ENCODE results near the gene FASTKD2.
"Not testable (repeated sequence)": the region's sequence is repeated elsewhere in the genome, so short reads cannot be mapped to it uniquely, and the experiment has no call there.

Gene FASTKD2

DNA sequence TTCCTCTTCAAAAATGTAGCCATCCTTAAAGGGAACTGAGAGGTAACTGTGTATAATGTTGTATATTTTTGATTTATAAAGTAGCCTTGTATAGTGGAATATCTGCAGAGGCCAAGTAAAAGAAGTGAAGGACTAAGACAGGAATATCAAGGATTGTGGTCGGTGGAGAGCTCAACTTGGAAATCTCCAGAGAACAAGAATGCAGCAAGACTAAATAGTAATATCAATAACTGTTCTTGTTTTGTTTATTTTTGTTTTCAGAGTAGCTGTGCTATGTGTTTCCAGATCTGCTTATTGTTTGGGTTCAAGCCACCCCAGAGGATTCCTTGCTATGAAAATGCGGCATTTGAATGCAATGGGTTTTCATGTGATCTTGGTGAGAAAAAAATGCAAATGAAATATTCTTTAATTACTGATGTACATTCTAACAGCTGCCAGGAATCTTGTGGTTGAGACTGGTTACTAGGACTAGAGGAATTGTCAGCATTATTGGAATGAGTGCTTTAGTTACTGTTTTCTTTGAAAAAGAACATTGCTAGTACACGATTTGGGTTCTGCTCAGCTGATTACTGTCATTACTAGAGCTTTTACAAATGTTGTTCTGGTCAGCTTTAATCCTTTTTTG lies 25.0 kb downstream of the FASTKD2 start:
- DNase-seq (ENCODE audit: low read depth) = no peak

DNA sequence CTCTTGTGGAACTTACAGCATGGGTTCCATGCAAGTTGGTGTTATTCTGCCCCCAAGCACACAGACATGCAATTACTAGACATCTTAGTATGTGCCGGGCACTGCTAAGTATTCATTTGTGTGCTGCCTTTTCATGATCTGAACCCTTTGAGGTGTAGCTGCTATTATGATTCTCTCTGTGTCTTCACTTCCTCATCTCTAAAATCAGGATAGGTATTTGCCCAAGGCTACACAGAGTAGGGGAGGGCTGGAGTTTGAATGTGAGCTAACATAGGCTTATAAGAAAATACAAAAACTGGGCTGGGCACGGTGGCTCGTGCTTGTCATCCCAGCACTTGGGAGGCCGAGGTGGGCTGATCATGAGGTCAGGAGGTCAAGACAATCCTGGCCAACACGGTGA lies 27.2 kb downstream of the FASTKD2 start:
- DNase-seq (ENCODE audit: low read depth) = no peak

DNA sequence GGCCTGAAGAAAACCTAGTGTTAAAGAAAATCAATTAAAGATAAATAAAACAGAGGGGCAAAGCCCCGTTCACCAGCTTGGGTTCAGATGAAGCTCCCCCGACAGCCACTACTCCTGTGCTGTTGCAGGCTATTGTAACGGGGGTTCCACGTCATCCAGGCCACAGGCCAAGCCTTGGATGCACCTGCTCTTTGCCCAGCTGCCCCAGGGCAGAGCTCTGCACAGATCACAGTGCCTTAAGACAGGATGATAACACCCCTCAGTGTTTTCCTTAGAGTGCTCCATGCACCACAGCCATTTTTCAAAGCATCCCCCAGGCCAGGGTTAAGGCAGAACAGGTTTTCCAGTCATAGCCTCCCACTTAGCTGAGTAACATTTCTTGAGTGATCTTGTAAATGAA lies 32.0 kb downstream of the FASTKD2 start:
- no peak for DNase-seq (ENCODE audit: low read depth)

DNA sequence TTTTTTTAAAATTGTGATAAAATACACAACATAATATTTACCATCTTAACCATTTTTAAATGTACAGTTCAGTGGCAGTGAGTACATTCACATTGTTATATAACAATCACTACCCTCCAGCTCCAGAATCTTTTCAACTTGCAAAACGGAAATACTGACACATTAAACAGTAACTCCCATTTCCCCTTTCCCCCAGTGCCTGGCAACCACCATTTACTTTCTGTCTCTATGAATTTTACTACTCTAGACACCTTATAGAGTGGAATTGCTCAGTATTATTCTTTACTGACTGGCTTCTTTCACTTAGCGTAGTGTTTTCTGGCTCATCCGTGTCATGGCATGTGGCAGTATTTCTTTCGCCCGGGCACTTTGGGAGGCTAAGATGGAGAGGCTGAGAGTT lies 32.6 kb downstream of the FASTKD2 start:
- DNase-seq (ENCODE audit: low read depth) = no peak

DNA sequence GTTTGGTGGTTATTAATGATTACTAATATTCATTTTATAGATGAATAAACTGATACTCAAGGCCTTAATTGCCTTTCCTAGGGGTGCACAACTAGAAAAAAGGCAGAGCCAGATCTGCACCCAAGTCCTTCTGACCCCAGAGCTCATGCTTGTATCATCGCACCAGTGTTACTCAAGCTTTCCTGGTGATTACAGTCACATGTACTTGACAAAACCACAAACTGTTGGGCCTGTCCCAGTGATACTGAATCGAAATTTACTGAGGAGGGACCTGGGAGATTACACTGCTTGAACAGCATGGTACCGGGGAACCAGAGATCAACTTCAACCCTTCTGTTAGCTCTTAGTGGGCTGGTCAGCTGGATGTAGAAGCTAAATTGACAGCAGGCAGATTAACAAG lies 33.7 kb downstream of the FASTKD2 start:
- DNase-seq (ENCODE audit: low read depth) = peak; percentile 19

DNA sequence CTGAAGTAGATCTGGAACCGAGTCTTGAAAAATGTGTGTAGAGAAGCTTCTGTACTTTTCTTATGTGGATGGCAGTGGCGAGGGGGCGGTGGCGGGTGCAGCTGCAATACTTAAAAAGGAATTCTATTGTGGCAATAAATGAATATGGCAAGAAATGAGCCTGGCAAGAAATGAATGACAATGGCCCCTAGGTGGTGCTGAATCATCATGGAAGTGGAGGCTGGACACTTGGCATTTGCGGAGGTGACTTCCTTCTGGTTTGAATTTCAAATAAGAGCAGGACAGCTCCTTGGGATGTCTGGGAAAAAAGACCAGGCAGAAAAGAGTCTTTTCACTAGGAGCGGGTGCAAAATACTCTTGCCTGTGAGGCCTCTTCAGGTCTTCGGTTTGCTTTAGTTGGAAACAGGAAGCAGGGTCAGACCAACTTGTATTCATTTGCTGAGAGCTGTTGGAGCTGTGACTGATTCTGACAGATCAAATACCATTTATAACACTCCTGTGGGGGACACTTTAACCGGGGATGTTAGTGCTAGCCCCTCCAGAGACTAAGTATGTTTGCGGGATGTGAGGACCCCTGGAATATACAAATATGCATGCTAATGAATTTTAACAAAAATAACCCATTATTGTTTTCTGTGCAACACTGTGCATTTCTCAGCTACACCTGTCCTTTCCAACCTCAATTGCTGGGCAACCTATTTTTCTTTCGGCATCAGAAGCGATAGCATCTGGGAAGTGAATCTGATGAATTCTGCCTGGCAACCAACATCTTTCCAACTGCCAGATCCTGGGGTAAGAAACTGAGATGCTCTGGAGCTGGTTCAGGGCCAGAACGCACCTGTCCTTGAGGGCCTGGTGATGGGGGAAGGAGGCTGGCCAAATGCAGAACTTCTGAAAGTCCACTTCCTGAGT lies 35.4 kb downstream of the FASTKD2 start:
- peak; percentile 78 for DNase-seq (ENCODE audit: low read depth)

DNA sequence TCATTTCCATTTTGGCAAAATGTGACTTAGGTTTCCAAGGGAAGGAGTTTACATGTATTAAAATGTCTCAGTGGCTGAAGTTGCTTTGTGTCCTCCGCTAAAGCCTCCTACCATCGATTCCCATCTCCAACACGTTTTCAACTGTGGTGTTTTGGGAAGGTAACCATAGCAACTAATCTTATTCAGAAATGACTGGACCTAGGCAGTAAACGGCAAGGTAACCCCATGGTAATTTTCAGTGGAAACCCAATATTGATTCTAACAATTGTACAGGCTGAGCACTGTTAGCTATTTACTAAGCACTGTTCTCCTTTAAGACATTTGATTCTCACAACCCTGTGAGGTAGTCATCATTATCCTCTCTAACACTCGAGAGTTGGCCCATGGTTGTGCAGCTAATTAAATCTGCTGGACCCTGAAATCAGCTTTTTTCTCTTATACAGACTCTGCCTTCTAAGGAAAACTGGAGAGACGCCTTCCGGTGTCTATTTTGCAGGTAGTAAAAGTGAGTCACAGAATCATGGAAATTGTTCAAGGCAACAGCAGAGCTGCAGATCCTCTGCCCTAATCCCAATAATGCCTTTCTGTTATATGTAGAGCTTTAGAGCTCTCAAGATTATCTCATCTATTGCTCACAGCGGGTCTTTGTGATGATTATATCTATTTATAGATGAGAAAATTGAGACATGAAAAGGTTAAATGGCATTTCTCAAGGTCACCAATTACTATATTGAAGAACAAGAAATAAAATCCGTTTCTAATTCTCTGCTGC lies 36.2 kb downstream of the FASTKD2 start:
- DNase-seq (ENCODE audit: low read depth) = no peak

DNA sequence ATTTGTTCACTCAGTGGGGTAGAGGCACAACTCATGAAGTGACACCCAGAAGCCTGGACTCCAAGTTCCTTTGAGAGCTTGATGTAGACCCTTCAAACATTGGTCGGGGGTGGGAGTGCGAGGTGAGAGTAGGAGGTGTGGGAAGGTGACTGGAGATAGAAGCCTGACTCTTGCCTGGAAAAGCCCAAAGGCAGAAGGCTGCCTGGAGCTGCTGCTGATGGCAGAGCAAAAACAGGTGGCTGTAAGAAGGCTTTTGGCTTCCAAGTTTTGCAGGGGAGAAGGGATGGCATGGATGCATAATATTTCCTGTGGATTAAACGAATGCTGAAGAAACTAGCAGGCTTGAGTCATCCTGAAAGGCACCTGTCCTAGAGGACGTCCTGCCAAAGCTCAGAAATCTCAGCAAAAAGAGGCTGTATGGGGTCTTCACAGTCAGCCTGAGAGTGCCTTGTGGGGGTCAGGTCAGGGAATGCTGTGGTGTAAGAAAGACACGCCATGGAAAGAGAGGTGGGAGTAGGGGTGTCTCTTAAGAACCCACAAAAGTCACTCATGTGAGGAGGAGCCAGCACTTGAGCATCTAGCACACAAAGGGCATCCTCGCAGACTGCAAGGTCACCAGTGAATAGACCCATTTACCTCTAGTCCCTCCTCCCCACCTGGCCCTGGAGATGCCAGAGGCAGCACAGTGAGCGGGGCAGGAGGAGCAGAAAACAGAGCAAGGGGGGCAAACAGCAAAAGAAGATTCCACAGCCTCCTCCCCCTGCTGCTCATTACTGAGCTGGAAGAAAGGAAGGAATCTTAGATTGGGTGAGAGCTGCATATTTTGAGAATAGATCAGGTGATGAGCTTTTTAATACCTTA lies 37.5 kb downstream of the FASTKD2 start:
- no peak for DNase-seq (ENCODE audit: low read depth)

DNA sequence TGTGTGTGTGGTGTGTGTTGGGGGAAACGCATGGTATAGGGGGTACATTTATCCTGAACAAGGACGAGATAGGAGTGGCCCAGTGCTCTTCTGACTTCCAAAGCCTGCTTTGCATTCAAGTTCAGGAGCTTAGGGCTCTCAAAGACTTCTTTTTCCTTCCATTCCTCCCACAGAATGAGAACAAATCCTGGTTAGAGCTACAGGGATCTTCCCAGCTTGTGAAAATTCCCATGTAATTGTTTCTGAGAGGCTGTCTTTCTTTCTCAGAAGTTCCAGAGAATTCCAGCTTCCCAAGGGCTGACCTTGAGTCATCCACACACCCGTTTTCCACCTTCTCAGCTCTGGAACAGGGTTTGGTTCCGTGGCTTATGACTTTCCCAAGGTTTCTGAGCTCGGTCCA lies 38.9 kb downstream of the FASTKD2 start:
- no peak for DNase-seq (ENCODE audit: low read depth)

DNA sequence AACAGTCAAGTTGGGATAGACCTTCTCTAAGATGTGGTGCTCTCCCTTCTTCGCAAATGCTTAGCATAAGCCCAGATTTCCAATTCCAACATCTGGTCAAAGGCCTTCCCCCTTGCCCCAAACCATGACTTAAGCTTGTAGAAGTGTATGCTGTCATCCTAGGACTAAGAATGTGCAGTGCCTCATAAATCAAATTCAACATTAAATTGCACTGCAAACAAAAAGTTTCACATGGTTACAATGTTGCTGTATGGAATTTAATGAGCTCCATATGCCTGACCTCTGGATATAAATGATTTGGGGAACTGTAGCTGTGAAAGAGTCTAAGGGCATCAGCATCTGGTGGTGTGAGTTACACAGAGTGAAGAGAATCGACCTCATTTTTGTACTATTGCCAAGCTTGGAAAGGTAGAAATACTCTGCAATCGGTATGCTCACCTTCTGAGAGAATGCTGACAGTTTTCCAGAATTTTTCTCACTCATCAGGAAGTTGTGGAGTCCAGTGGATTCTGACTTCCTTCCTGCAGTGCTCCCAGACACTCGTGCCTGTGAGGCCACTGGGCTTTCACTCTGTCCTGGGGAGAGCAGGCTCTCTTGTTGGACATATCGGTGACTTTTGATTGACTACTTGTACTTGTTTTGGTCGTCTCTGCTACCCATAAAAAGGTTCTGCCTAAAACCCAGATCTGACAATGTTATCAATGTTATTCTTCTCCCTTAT lies 40.6 kb downstream of the FASTKD2 start:
- no peak for DNase-seq (ENCODE audit: low read depth)

DNA sequence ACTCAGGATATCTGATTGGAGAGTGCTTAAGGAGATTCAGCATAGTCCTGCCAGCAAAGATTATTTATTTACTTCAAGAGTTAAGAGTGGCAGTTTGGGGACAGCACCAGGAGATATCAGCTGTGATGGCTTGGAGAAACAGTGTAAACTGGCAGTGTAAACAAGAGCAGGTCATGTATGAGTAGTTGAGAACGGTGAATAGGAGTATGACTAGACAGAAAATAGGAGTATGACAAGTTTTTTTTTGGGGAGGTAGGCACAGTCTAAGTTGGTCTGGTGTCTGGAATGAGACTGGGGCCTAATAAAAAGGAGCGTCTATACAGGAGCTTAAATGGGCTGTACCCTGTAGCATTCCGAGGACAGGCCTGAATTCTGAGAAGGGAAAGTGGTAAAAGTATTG lies 42.2 kb downstream of the FASTKD2 start:
- DNase-seq (ENCODE audit: low read depth) = not testable (repeated sequence)

DNA sequence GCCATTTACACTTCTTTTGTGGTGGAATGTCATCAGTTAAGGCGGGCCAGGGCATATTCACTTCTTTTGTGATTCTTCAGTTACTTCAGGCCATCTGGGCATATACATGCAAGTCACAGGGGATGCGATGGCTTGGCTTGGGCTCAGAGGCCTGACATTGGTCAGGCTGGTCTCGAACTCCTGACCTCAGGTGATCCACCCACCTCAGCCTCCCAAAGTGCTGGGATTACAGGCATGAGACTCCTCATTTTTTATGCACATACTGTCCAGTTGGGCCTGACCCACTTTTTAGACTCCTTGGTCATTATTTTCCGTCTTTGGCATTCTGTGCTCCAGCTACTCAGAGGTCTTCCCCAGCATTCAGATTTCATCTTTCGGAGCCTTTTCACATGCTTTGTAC lies 47.1 kb downstream of the FASTKD2 start:
- DNase-seq (ENCODE audit: low read depth) = not testable (repeated sequence)

DNA sequence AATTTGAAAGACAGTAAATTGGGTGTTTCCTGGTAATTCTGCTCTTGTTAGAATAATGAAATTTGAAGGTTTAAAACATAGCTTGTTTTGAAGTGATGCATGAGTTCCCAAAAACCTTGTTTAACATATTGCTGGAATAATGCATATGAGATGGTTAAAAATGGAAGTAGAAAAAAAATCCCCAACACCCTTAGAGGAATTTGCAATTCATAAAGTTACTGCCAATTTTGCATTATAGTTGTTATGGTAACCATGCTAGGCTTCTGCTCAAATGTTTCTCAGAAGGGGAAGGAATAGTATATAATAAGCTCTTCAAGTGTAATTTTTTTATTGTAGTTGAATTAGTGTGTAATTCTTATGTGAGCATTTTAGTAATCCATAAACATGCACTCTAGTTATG lies 49.1 kb downstream of the FASTKD2 start:
- no peak for DNase-seq (ENCODE audit: low read depth)

DNA sequence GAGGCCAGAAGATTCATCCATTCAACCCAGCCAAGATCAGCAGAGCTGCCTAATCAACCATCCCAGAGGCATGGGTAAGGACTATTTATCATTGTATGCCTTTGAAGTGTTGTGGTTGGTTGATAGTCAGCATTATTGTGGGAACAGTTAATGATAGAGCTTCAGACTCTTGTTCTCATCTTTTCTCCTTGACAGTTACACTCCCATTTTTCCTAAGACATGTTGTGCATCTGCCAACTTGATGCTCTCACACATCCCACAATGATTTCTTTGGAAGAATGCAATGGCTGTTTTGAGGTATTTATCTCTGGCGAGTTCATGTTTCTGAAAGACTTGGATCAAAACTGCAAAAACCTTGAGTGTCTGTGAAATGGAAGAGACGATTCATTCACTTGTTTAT lies 55.4 kb downstream of the FASTKD2 start:
- no peak for DNase-seq (ENCODE audit: low read depth)

DNA sequence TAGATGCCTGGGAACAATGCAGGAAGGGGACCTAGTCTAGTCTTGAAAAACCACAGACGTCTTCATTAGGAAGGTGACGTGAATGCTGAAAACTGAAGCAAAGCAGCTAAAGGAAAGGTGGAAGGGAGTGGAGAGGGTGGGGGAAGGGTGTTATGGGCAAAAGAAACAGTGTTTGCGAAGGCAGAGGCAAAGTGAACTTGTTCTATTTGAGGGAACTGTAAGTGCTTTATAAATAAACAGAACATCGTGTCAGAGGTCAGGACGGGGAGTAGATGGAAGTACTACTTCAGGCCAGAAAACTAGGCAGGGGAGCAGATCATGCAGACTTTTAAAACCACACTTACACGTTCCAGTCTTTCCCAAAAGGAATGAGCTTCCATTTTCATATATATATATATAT lies 57.8 kb downstream of the FASTKD2 start:
- no peak for DNase-seq (ENCODE audit: low read depth)

DNA sequence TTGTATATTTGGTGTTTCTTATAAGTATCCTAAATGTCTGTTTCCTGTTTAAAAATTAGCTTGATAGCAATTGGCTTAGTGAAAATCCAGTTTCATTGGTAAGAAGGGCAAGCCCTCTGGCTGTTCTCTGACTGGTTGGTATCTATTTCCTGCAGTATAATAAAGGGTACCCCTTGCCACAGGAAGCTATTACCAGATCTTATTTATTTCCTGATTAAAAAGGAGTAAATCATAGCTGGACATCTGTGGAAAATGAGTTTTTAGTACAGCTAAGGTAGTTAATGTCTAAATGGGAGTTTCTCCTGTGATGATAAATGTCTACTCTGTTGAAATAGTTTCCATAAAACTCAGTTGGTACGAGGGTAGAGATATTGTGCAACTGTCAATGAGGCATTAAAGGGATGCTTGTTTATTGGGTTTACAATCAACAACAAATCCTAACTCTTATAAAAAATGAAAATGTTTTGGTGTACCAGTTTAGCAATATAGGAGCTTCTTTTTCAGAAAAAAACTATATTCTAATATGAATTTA lies 58.7 kb downstream of the FASTKD2 start:
- no peak for DNase-seq (ENCODE audit: low read depth)

DNA sequence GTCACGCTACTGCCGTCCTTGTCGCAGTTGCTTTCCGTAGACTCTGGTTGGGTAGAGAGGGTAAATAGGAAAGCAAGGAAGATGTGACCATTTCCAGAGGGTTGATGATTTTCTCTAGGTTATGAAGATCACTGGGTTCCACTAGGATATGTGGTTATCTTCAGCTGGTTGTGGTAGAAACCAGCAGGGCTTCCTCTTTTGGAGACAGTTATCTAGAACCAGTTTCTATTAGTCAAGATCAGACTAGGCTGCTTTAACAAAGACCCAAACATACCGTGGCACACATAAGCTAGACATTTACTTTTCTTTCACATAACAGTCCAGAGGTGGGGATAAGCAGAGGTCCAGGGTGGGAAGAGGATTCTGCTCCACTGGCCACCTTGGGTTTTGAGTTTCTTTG lies 59.6 kb downstream of the FASTKD2 start:
- no peak for DNase-seq (ENCODE audit: low read depth)

DNA sequence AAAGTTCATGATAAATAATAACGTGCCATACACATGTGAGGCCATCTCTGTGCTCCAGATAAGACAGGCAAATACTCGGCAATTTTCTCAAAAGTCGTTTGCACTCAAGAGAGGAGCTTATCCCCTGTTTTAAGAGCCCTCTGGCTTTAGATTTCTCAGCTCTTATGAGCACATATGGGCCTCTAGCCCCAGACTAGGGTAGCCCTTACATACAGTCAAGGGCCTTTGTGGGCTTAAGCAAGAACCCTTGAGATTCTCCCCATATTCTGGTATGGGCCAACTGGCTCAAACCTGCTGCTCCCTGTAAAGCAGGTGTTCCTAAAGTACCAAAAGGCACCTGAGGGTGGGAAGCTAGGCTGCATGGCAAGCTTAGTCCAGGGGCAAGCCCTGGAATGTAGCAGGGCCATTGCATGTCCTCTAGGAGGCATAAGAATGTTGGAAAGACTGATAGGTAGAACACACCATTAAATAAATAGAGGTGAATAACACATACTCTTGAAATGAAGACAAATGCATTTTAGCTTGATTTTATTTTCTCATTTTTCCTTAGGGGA lies 66.1 kb downstream of the FASTKD2 start:
- no peak for DNase-seq (ENCODE audit: low read depth)

DNA sequence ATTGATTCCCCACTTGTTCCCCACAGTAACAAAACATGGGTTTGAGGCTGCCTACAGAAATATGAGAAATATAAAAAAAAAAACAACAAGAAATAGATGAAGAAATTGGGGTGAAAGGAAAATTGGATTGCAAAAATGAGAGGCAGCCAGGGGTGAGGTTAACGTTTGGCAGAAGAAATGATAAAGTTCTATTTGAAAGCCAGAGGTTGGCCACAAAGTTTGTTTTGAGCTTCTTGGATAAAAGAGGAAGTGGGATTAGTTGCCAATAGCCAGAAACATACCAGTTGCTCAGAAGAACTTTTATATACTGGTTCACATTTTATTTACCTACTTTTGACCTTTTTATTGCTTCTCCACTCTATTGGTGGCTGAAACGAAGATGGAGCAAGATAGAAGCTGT lies 67.5 kb downstream of the FASTKD2 start:
- no peak for DNase-seq (ENCODE audit: low read depth)

DNA sequence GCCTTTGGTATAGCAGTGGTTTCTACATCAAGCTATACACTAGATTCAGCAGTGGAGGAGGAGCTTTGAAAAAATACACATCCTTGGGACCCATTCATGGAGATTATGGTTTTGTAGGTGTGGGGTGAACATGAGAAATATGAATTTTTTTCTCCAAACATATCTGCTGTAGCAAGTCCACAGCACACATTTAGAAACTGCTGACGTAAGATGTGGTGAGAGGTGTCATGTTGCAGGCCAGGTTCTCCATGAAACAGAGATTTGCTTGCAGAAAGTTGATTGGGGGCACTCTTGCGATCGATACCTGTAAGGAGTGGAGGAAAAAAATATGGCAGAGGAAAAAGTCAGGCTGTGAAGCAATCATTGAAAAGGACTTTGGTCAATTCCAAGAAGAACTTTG lies 67.9 kb downstream of the FASTKD2 start:
- DNase-seq (ENCODE audit: low read depth) = no peak

DNA sequence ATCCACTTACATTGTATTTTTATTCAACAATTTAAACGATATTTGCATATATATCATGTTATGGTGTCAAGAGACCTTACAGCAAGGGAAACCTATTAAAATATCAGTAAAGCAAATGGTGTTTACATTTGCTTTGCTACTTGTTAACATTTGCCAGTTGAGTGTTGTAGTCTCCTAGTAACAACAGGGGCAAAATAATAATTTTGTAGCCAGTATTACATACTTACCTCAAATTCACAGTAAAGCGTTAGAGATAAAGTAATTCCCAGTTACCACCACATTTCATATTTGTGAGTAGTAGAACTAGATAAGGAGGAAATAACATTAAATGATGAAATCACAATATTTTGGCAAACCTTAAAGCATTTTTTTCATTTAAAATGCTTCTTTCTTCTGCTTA lies 71.3 kb downstream of the FASTKD2 start:
- DNase-seq (ENCODE audit: low read depth) = no peak
